Pancreas (tissue), 10 donors: ENCODE results near the gene CDK19. TPM values are rescaled to one million over a fixed set of nuclear protein-coding genes. Genes with fewer than 3 reads are reported as not detected.

Source experiments
- ATAC-seq, 4 donors: fragments of 200-7000 bp; cut with Tn5 transposase; one replicate each; pipeline versions ENCODE4 v1.8.0 to v1.9.1; 2020; ENCODE audit warnings: mild to moderate bottlenecking in 4 of 4, moderate library complexity in 4 of 4
- DNase-seq, 6 donors: peaks; one replicate each; pipeline ENCODE4 v3.0.0-alpha.2; 2020
- FAIRE-seq: peaks from 2 replicates; lab custom pipeline; 2012; peaks lifted over from hg19 to GRCh38; lab: Jason Lieb, UNC
- H3K27ac ChIP-seq, 4 donors: fragments of 200-600 bp; sonication (generic); 1 replicate in 3 of 4; 2 replicates in 1 of 4; pipeline versions ENCODE4 v1.5.0 to v1.8.0; 2020
- H3K27me3 ChIP-seq, 4 donors: fragments of 200-600 bp; one replicate each; pipeline ENCODE4 v1.8.0; 2021
- H3K36me3 ChIP-seq, 3 donors: fragments of 200-600 bp; sonication (generic) in 1 of 3; one replicate each; pipeline versions ENCODE4 v1.5.0 to v1.8.0; 2020 to 2021
- H3K4me1 ChIP-seq, 3 donors: fragments of 200-600 bp; one replicate each; pipeline ENCODE4 v1.8.0; 2021
- H3K4me3 ChIP-seq, 4 donors: fragments of 200-600 bp; sonication (generic) in 2 of 4; one replicate each; pipeline versions ENCODE4 v1.5.0 to v1.8.0; 2020 to 2021
- H3K9me3 ChIP-seq, 4 donors: fragments of 200-600 bp; one replicate each; pipeline ENCODE4 v1.8.0; 2021
- WGBS, 2 donors: extraction: QIAGEN DNeasy Blood & Tissue Kit; methylation state at CpG; one replicate each; pipeline ENCODE4 v1.1.7; 2013; 5-methylcytosine and 5-hydroxymethylcytosine counted together
- intact Hi-C, 3 donors: fragments of 100-400 bp; cut with DNase I; formaldehyde crosslinking; loops; one replicate each; pipeline versions ENCODE4 v1.11.1 to v1.14.2; 2022
- polyA plus RNA-seq, 2 donors: library from polyadenylated mRNA; stranded (reverse); fragments of 200-250 nt; gene quantifications; one replicate each; pipeline ENCODE4 v1.2.3, GENCODE V29; 2013
- total RNA-seq, 6 donors: library from RNA; stranded (reverse); fragmentation: NEBNext Ultra II Directional in 4 of 6; extraction: Animal tissue kit (Norgen Biotek cat#: 25700) in 4 of 6; gene quantifications; one replicate each; pipeline versions ENCODE4 v1.2.1 to v1.2.4, GENCODE V29; 2021 to 2023
- TF ChIP-seq, protein P1 (sequence below), 4 donors: fragments of 200-600 bp; sonication (generic) in 3 of 4; IDR thresholded peaks; one replicate each; pipeline versions ENCODE4 v1.5.0 to v1.8.0; 2021; ENCODE audit warnings: antibody characterized with exemption in 4 of 4
- donor health status: healthy with polysubstance abuse.
- donor health status: DM: no; HTN: no; CAD: no; lungs with moderate emphysema.
- donor health status: DM: no; HTN: no; CAD: no.
- donor health status: control.
- donor health status: control.
- donor health status: Bipolar disorder and iron deficiency.
- donor health status: DM: yes; HTN: yes; CAD: no.
- donor health status: DM: no; HTN: no; CAD: no.
- donor health status: DM: no; HTN: no; CAD: no.
- donor health status: DM: yes; HTN: yes; CAD: no.

CDK19 gene
- total and polyA plus RNA-seq, 8 donors = 2.4 to 14.7 (median 4.7) TPM

DNA sequence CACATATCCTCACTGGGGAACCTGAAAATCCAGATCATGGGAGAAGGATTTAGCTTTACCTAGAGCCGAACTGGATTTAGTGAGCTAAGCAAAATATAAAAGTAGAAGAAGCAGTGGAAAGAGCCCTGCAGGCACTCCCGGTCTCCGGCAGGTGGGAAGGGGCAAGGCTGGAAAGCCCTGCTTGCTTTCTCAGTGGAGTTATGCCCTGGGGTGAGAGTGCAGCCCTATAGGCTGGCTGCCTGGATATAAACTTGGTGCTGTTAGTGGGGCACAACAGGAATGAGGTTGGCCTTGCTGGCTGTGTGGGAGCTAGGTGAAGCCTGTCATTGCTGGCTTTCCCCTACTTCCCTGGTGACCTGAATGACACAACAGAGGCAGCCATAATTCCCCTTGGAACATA lies 122.0 kb downstream of the CDK19 start:
- FAIRE-seq = no peak
- ATAC-seq = no peak
- Histone ChIP-seq H3K36me3 (no peaks in the 10 kb centered on the region), H3K9me3 (no peaks in the 10 kb centered on the region), H3K27ac (no peak overlapping the region), H3K27me3 (no peaks in the 10 kb centered on the region), H3K4me3 (no peak overlapping the region), H3K4me1 (no peaks in the 10 kb centered on the region)
- TF ChIP-seq, protein P1, sequence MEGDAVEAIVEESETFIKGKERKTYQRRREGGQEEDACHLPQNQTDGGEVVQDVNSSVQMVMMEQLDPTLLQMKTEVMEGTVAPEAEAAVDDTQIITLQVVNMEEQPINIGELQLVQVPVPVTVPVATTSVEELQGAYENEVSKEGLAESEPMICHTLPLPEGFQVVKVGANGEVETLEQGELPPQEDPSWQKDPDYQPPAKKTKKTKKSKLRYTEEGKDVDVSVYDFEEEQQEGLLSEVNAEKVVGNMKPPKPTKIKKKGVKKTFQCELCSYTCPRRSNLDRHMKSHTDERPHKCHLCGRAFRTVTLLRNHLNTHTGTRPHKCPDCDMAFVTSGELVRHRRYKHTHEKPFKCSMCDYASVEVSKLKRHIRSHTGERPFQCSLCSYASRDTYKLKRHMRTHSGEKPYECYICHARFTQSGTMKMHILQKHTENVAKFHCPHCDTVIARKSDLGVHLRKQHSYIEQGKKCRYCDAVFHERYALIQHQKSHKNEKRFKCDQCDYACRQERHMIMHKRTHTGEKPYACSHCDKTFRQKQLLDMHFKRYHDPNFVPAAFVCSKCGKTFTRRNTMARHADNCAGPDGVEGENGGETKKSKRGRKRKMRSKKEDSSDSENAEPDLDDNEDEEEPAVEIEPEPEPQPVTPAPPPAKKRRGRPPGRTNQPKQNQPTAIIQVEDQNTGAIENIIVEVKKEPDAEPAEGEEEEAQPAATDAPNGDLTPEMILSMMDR (IDR thresholded peaks at IDR 0.05) = no peak
- 96% methylated on average over 3 of the region's 3 CpGs for WGBS, 2 donors
- no peak for DNase-seq
- intact Hi-C loops = no loop called here

DNA sequence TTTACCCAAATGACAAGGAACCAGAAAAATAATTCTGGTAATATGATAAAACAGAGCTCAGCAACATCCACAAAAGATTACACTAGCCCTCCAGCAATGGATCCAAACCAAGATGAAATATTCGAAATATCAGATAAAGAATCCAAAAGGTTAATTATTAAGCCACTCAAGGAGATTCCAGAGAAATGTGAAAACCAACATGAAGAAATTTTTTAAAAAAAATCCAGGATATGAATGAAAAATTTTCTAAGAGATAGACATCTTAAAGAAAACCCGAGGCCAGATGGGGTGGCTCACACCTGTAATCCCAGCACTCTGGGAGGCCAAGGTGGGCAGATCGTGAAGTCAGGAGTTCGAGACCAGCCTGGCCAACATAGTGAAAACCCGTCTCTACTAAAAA lies 124.4 kb downstream of the CDK19 start:
- intact Hi-C loops = no loop called here
- FAIRE-seq (no peak), ATAC-seq (no peak), DNase-seq (no peak)
- Histone ChIP-seq H3K4me3 (no peak overlapping the region), H3K36me3 (no peaks in the 10 kb centered on the region), H3K9me3 (no peaks in the 10 kb centered on the region), H3K27ac (no peak overlapping the region), H3K27me3 (no peaks in the 10 kb centered on the region), H3K4me1 (no peaks in the 10 kb centered on the region)
- TF ChIP-seq, protein P1 (IDR thresholded peaks at IDR 0.05) = no peak
- WGBS, 2 donors = 78 to 81% methylated on average over 5 of the region's 5 CpGs

DNA sequence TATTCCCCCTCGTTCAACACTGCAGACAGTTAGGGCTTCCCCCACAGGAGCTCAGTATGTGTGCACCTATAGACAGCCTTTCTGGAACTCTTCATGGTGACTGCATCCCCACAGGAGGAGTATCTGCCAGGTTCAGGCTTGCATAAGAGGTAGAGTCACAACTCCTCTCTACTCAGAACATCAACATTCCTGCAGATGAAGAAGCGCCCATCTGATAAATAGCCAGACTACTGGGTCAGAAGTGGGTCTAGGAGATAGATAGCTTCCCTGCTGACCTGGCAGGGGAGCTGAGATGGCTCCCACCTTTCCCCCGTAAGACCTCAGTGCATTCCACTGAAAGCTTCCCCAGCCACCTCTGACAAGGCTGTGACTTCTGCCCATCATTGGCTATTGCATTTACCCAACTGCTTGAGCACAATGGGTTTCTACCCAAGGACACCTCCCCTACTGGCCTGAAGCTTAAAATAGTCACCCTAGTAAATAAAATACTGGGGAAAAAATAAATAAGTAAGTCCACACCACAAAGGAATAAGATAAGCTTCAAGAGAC lies 125.1 kb downstream of the CDK19 start:
- no peaks in the 10 kb centered on the region for H3K4me1 ChIP-seq

DNA sequence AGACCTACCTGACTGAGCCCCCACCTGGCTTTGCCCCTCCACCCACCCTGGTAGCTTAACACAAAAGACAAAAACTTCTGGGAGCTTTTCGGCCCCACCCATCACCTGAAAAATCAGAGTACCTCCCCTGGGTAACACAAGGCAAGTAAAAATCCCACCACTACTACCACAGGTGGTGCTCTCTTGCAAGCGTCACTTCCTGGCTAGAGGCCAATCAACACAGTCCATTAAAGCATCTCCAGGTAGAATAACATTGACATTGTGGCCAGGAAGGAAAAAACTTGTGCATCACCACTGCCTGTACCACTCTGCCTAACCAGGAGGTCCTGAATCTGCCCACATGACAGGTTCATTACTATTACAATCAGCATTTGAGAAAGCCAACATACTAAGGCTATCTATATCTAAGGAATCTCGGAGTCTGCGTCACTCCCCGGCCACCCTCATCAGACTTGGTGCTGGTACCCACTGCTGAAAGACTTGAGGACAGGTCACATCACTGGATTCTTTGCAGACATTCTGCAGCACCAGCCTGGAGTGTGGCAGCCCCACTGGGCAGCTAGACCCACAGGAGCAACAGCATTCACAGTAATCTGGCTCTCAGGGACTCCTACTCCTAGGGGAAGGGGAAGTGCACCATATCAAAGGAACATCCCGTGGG lies 125.9 kb downstream of the CDK19 start:
- TF ChIP-seq, protein P1 (IDR thresholded peaks at IDR 0.05) = no peak
- intact Hi-C loops = loop anchor here in 2 of 3 donors (5.0 to 10.0 kb wide), 3 partner anchors 165 to 263 kb away; no protein-coding TSS in a partner anchor
- no peaks in the 10 kb centered on the region for H3K36me3 ChIP-seq
- ATAC-seq = peak in 1 of 4 donors; percentile 22
- WGBS, 2 donors = 84 to 85% methylated on average over 6 of the region's 6 CpGs
- no peak for FAIRE-seq
- no peaks in the 10 kb centered on the region for H3K4me1 ChIP-seq
- H3K27me3 ChIP-seq = no peaks in the 10 kb centered on the region
- no peak for DNase-seq
- no peak overlapping the region for H3K4me3 ChIP-seq
- no peak overlapping the region for H3K27ac ChIP-seq
- H3K9me3 ChIP-seq = no peaks in the 10 kb centered on the region

More for the DNA sequence above, 125.1 kb downstream of the CDK19 start:
- Histone ChIP-seq H3K36me3 (no peaks in the 10 kb centered on the region), H3K4me3 (no peak overlapping the region), H3K9me3 (no peaks in the 10 kb centered on the region), H3K27ac (no peak overlapping the region), H3K27me3 (no peaks in the 10 kb centered on the region)
- 83 to 86% methylated on average over 3 of the region's 3 CpGs for WGBS, 2 donors
- FAIRE-seq = no peak
- intact Hi-C loops = no loop called here
- ATAC-seq = no peak
- DNase-seq = no peak
- TF ChIP-seq, protein P1 (IDR thresholded peaks at IDR 0.05) = no peak
